GM18508 (cell line): Measurements from ENCODE around the gene CTIF.

Source experiments
- ATAC-seq: cut with Tn5 transposase; IDR thresholded peaks from one replicate; pipeline ENCODE4 v1.9.1; 2021; ENCODE audit warnings: moderate number of reproducible peaks; ENCODE audit not compliant: insufficient read depth, unreplicated experiment

The CTIF gene

GRCh38 chr18:48884771-48885170, 345.9 kb downstream of the CTIF start:
- ATAC-seq, result no peak

GRCh38 chr18:48885266-48885923, 346.6 kb downstream of the CTIF start:
- no peak for ATAC-seq

DNA sequence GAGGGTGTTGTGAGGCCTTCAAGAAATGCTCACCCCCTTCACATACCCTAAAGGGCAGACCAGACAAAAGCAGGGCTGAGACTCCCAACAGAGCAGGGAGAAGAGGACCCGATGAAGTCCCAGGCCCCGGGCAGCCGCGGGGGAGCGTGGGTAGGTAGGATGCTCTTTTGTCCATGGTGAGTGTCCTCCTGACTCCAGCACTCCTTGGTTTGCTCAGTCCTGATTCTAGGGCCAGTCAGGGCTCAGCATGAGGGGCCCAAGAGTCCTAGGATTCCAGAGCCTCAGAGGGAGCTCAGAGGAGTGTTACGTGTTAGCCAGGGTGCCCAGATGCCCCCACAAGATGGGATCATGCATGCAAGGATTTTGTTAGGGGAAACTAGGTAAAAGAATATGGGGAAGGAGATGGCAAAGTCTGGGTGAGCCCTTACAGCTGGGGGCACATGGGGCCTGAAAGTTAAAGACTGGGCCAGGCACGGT, 347.1 kb downstream of the CTIF start:
- no peak for ATAC-seq

- ATAC-seq, result no peak
Measured at GRCh38 chr18:48886520-48887293, 347.9 kb downstream of the CTIF start.

DNA sequence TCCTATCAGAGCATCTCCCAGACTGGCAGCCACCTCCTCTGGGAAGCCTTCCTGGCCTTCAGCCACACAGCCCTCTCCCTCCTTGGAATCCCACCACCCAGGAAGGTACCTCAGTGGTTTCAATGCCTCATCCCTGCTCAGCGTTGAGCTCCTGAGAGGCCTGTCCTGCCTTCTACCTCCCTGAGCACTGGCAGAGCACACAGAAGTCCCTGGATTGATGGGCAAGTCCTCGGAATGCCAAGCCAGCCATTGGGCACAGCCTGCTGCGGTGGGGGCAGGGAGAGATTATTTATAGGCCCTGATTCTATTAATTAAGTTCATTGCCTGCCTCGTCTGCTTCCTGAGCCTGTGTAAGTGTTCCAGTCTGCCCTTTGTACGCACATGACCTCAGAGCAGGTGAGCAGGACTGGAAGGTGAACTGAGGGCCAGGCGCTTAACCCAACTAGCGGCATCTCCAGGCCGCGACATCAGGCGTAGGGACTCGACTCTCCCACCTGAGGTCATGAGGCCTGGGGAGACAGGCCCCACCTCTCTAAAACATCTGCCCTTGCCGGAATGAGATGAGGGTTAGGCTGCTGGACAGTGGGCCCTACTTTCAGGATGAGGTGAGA, 348.6 kb downstream of the CTIF start:
- no peak for ATAC-seq

DNA sequence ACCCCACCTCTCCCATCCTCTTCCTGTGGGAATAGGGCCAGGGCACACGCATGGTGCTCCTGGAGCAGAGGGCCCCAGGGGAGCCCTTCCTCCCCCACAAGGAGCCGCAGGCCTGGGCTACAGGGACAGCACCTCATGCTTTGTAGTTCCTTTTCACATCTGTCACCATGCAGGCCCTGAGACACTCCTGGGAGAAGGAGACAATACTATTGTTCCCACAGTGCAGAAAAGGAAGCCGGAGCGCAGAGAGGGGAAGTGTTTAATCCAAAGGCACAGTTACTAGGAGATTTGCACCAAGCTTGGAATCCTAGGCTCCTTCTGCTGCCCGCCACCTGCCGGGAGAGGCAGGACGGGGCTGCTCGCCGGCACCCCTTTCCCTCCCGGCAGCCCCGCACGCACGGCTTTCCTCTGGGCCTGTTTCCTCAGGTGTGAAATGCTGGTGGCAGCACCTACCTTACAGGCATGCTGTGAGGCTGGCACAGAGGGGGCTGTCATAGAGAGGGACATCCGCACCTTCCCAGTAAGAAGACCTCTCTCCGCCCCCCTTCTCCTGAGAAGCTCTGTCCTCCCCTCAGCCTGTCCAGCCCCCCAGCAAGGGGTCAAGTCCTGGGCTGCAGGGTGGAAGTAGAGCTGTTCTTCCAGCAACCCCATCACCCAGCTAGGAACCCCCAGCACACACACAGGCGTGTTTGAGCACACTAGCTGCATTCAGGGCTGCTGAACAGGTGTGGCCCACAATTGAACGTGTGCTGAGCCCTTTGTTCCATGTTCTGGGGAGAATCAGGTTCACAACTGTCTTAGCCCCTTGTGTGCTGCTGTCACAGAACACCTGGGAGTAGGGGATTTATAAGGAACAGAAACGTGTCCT, 349.3 kb downstream of the CTIF start:
- ATAC-seq, result no peak

DNA sequence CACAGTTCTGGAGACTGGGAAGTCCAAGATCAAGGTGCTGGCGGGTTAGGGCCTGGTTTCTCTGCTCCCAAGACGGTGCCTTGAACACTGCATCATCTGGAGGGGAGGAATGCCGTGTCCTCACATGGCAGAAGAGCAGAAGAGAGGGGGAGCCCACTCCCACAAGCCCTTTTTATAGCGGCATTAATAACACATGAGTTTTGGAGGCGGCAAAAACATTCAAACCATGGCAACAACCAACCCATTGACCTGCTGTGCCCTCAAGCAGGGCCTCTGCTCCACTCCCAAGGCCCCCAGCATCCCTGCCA, 349.9 kb downstream of the CTIF start:
- ATAC-seq, result no peak

DNA sequence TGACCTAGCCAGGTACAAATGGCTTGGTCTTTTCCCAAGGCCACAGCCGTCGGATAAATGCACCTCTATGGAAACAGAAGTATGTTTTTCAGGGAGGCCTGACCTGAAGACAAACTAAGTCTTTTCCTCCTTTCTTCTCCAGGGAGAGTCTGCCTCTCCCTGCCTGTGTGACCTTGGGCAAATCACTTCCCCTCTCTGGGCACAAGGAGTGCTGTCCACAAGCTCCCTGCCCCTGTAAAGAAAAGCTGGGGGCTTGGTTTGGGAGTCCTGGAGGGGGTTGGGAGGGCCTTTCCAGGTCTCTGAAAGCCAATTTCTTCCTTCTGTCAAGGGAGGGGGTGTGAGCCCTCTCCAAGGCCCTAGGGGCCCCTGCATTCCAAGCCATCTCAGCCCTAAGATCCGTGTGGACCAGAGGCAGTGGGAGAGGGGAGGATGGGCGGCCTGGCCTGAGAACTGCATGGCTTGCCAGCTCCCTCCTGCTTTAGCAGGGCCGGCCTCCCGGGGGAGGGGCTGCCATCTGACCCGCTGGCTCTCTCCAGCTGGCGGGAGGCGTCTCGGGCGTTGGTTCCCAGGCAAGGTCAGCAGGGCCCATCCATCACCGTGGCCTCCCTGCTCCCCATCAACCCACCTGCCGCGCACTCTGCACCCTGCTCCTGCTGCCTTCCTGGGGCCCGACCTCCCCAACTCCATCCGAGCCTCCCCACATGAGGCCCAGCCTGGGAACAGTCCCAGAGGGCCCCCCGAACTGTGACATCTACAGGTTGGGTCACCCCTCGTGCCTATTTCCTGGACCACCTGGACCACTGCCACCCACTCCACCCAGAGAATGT, 350.5 kb downstream of the CTIF start:
- ATAC-seq, result no peak

- ATAC-seq, result no peak
Measured at GRCh38 chr18:48889981-48890762, 351.3 kb downstream of the CTIF start.

- ATAC-seq, result no peak
Measured at GRCh38 chr18:48891721-48892120, 352.9 kb downstream of the CTIF start.

DNA sequence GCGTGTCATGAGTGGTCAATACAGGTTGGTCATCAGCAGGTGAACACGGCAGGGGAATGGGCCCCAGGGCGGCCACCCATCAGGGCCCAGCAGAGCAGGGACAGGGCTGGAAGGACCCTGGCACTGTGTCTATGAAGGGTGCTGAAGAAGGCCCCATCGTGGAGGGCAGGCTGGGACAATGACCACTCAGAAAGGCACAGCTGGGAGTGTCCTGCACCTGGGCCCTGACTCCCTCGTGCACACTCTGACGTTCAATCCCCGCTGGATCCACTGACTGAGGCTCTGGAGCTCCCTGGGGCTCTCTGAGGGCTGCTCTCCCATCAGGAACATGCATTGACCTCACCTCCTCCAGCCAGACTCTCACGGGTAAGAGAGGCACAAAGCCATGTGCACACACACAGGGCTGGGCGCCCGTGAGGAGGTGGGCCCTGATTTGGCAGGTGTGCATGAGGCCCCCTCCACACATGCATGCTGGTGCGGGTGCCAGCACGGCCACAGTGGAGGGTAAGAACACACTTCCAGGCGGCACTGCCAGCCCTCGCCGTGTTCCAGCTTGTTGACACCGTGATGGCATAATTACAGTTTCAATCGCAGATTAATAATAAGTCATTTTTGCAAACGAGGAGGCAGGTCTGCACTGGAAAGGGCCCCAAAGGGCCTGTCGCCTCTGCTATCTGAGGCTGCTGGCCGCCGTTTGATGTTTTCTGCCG, 353.5 kb downstream of the CTIF start:
- no peak for ATAC-seq

GRCh38 chr18:48893061-48893607, 354.3 kb downstream of the CTIF start:
- ATAC-seq, result no peak

- ATAC-seq, result no peak
Measured at GRCh38 chr18:48893608-48894600, 355.1 kb downstream of the CTIF start.

GRCh38 chr18:48894799-48895346, 356.0 kb downstream of the CTIF start:
- ATAC-seq, result no peak

GRCh38 chr18:48896326-48896874, 357.6 kb downstream of the CTIF start:
- no peak for ATAC-seq

- peak; percentile 63 for ATAC-seq
Measured at GRCh38 chr18:48896875-48897511, 358.2 kb downstream of the CTIF start.
